Glutamatergic neuron (in vitro differentiated cells): ENCODE results near the gene ADAMTS6. TPM values are rescaled to one million over a fixed set of nuclear protein-coding genes. Genes with fewer than 3 reads are reported as not detected.
"Not testable (repeated sequence)": the region's sequence is repeated elsewhere in the genome, so short reads cannot be mapped to it uniquely, and the experiment has no call there.

Source experiments
- DNase-seq: peaks from one replicate; pipeline ENCODE4 v3.0.0; 2022
- H3K27ac Mint-ChIP-seq: one replicate; pipeline ENCODE4 v1.8.0; 2020; ENCODE audit warnings: mild to moderate bottlenecking, mixed read lengths, inconsistent platforms; ENCODE audit not compliant: unreplicated experiment
- H3K27me3 Mint-ChIP-seq: one replicate; pipeline ENCODE4 v1.8.0; 2020; ENCODE audit warnings: mild to moderate bottlenecking, moderate library complexity, mixed read lengths, inconsistent platforms; ENCODE audit not compliant: unreplicated experiment
- H3K36me3 Mint-ChIP-seq: one replicate; pipeline ENCODE4 v1.8.0; 2020; ENCODE audit warnings: mild to moderate bottlenecking, mixed read lengths, inconsistent platforms; ENCODE audit not compliant: unreplicated experiment
- H3K4me1 Mint-ChIP-seq: one replicate; pipeline ENCODE4 v1.8.0; 2020; ENCODE audit warnings: mild to moderate bottlenecking, low read depth, mixed read lengths, inconsistent platforms; ENCODE audit not compliant: unreplicated experiment
- H3K4me3 Mint-ChIP-seq: one replicate; pipeline ENCODE4 v1.8.0; 2020; ENCODE audit warnings: mild to moderate bottlenecking, mixed read lengths, inconsistent platforms; ENCODE audit not compliant: unreplicated experiment
- H3K9me3 Mint-ChIP-seq: one replicate; pipeline ENCODE4 v1.8.0; 2020; ENCODE audit warnings: mild to moderate bottlenecking, moderate library complexity, mixed read lengths, inconsistent platforms; ENCODE audit not compliant: unreplicated experiment
- total RNA-seq: library from RNA; stranded (reverse); fragmentation: NEBNext Ultra II Directional; extraction: Animal tissue kit (Norgen Biotek cat#: 25700); gene quantifications from one replicate; pipeline ENCODE4 v1.2.1, GENCODE V29; 2021; ENCODE audit not compliant: unreplicated experiment
- TF ChIP-seq, protein P1 (sequence below): fragments of 200-600 bp; sonication (generic); IDR thresholded peaks from one replicate; pipeline ENCODE4 v1.5.0; 2021; ENCODE audit not compliant: partially characterized antibody, unreplicated experiment

ADAMTS6 gene
- total RNA-seq, 1 donor from 2014 or later = 2.1 TPM

DNA sequence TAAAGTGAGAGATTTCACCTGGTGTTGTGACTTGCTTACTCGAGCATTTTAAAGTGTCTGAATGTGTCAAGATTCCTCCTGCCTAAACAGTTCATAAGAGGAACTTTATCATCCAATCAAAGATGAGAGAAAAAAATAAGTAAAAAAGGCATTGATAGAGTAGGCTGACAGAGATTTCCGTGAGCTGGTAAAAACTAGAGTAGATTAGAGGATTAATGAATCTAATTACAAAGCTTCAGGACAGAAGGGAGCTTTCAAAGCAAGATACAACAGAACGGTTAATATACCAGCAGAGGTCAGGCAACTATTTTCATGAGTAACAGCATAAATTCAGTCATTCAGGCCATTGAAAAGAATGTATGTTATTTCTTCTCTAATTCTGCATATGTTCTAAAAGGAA, 91.5 kb downstream of the ADAMTS6 start:
- H3K4me3 Mint-ChIP-seq = no peak overlapping the region
- H3K4me1 Mint-ChIP-seq = peaks cover 2% of the 10 kb centered on the region
- H3K27ac Mint-ChIP-seq = no peak overlapping the region
- no peaks in the 10 kb centered on the region for H3K36me3 Mint-ChIP-seq
- peaks cover 2% of the 10 kb centered on the region for H3K27me3 Mint-ChIP-seq
- no peak for DNase-seq
- peaks cover 2% of the 10 kb centered on the region for H3K9me3 Mint-ChIP-seq
- TF ChIP-seq, protein P1, sequence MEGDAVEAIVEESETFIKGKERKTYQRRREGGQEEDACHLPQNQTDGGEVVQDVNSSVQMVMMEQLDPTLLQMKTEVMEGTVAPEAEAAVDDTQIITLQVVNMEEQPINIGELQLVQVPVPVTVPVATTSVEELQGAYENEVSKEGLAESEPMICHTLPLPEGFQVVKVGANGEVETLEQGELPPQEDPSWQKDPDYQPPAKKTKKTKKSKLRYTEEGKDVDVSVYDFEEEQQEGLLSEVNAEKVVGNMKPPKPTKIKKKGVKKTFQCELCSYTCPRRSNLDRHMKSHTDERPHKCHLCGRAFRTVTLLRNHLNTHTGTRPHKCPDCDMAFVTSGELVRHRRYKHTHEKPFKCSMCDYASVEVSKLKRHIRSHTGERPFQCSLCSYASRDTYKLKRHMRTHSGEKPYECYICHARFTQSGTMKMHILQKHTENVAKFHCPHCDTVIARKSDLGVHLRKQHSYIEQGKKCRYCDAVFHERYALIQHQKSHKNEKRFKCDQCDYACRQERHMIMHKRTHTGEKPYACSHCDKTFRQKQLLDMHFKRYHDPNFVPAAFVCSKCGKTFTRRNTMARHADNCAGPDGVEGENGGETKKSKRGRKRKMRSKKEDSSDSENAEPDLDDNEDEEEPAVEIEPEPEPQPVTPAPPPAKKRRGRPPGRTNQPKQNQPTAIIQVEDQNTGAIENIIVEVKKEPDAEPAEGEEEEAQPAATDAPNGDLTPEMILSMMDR = no peak

DNA sequence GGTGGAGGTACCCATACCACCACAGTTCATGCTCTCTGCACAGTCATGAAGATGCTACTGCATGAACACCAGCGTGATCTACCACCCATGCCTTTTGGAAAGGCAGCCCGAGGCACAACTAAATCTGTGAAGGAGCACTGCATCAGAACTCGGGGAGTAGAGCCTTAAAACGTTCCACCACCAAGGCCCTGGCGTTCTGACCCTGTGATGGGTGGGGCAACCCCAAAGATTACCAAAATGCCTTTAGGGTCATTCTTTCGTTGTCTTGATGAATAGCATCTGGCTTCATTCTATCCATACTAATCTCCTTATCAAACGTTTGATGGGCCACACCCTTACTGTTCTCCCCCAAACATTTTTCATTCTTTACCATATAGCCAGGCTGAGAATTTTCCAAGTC, 97.9 kb downstream of the ADAMTS6 start:
- TF ChIP-seq, protein P1 = no peak

DNA sequence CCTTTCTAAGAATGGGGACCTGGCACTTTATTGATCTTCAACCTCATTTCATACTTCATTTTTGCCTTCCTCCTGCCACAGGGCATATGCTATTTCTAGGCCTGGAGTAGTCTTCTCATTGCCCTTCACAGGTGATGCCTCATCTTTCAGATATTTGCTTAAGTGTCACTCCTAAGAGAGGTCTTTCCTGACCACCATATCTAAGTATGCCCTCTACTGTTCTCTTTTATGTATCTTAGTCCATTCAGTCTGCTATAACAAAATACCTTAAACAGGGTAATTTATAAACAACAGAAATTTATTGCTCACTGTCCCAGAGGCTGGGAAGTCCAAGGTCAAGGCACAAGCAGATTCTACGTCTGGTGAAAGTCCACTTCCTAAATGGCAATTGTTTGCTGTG, 99.1 kb downstream of the ADAMTS6 start:
- H3K27me3 Mint-ChIP-seq = no peaks in the 10 kb centered on the region
- DNase-seq = no peak
- no peak overlapping the region for H3K4me3 Mint-ChIP-seq
- no peaks in the 10 kb centered on the region for H3K36me3 Mint-ChIP-seq
- H3K9me3 Mint-ChIP-seq = no peaks in the 10 kb centered on the region
- no peaks in the 10 kb centered on the region for H3K4me1 Mint-ChIP-seq
- no peak overlapping the region for H3K27ac Mint-ChIP-seq
- TF ChIP-seq, protein P1 = no peak

More for the DNA sequence above, 97.9 kb downstream of the ADAMTS6 start:
- Mint-ChIP-seq H3K27ac (no peak overlapping the region), H3K36me3 (no peaks in the 10 kb centered on the region), H3K4me3 (no peak overlapping the region), H3K27me3 (no peaks in the 10 kb centered on the region), H3K4me1 (no peaks in the 10 kb centered on the region), H3K9me3 (no peaks in the 10 kb centered on the region)
- no peak for DNase-seq

DNA sequence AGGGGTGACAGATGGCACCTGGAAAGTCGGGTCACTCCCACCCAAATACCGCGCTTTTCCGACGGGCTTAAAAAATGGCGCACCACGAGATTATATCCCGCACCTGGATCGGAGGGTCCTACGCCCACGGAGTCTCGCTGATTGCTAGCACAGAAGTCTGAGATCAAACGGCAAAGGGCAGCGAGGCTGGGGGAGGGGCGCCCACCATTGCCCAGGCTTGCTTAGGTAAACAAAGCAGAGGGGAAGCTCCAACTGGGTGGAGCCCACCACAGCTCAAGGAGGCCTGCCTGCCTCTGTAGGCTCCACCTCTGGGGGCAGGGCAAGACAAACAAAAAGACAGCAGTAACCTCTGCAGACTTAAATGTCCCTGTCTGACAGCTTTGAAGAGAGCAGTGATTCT, 111.2 kb downstream of the ADAMTS6 start:
- H3K4me1 Mint-ChIP-seq, H3K9me3 Mint-ChIP-seq, H3K27me3 Mint-ChIP-seq, H3K4me3 Mint-ChIP-seq, DNase-seq, H3K27ac Mint-ChIP-seq, H3K36me3 Mint-ChIP-seq: not testable (repeated sequence)

DNA sequence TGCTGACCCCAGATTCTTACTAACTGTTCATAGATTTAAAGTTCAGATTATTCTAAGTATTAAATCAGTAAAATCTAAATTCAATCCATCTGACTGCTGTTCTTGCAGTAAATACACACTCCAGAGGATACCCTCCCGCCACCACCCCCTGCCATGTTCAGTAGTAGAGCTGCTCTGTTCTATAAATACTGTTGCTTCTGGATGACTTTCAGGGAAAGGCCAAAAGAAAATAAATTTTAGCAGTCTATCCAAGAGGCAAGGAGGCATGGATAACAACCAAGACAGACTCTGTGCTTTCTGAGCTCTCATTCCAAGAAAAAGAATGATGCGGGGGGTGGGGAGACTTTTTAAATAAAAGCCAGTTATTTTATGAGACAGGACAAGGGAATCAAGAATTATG, 115.1 kb downstream of the ADAMTS6 start:
- H3K9me3 Mint-ChIP-seq = peaks cover 1% of the 10 kb centered on the region
- DNase-seq = no peak
- H3K27me3 Mint-ChIP-seq = no peaks in the 10 kb centered on the region
- H3K4me1 Mint-ChIP-seq = peaks cover 24% of the 10 kb centered on the region
- no peak overlapping the region for H3K27ac Mint-ChIP-seq
- TF ChIP-seq, protein P1 = no peak
- H3K4me3 Mint-ChIP-seq = no peak overlapping the region
- H3K36me3 Mint-ChIP-seq = no peaks in the 10 kb centered on the region

DNA sequence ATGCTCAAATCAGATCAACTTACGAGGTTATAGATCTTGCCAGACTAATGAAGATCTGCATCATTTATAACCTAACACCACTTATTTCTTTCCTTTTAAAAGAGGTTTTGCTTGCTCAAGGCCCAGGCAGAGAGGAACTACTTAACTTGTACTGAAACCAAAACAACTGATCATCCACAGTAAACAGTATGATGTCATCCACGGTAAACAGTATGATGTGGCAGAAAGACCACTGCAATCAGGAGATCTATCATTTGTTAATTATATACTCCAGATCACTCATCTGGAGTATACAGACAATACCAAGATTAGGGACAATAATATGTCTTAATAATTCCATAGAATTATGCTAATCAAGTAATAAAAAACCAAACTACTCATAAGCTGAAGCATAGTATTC, 116.8 kb downstream of the ADAMTS6 start:
- H3K36me3 Mint-ChIP-seq = no peaks in the 10 kb centered on the region
- TF ChIP-seq, protein P1 = no peak
- peak overlapping the region; percentile 43 for H3K4me3 Mint-ChIP-seq
- peaks cover 32% of the 10 kb centered on the region for H3K4me1 Mint-ChIP-seq
- peak overlapping the region; percentile 85 for H3K27ac Mint-ChIP-seq
- H3K9me3 Mint-ChIP-seq = peaks cover 2% of the 10 kb centered on the region
- no peak for DNase-seq
- H3K27me3 Mint-ChIP-seq = peaks cover 1% of the 10 kb centered on the region
